Naive thymus-derived CD4-positive, alpha-beta T cell (primary cell): ENCODE measurements around the gene NEK10. TPM values are rescaled to one million over a fixed set of nuclear protein-coding genes. Genes with fewer than 3 reads are reported as not detected.

Experiments used
- ATAC-seq: fragments of 150-1000 bp; cut with Tn5 transposase; 2 replicates; pipeline ENCODE4 v1.10.0; 2021; ENCODE audit warnings: mild to moderate bottlenecking, moderate library complexity
- CTCF ChIA-PET: fragments of 350-600 bp; sonication (Branson Sonifier 250); formaldehyde crosslinking; loops from one replicate; lab custom pipeline; 2021; ENCODE audit warnings: antibody characterized with exemption; lab: Charles Lee
- POLR2A ChIA-PET: fragments of 350-600 bp; sonication (Branson Sonifier 250); formaldehyde crosslinking; loops from one replicate; lab custom pipeline; 2021; ENCODE audit warnings: antibody characterized with exemption, inconsistent platforms; lab: Charles Lee
- DNase-seq, 9 donors: peaks; one replicate each; pipeline versions ENCODE4 v3.0.0 to v3.0.0-alpha.2; 2020 to 2022; ENCODE audit warnings: mixed read lengths in 1 of 9
- H3K27ac ChIP-seq: one replicate; pipeline ENCODE4 v1.7.0; 2013; ENCODE audit warnings: mild to moderate bottlenecking, low read depth, low read length, moderate library complexity
- H3K27me3 ChIP-seq, 2 donors: one replicate each; pipeline ENCODE4 v1.7.0; 2013; ENCODE audit warnings: low read length in 2 of 2, mild to moderate bottlenecking in 2 of 2, moderate library complexity in 2 of 2; ENCODE audit not compliant: control insufficient read depth in 2 of 2, insufficient read depth in 2 of 2
- H3K36me3 ChIP-seq, 3 experiments: 1 replicate in 2 of 3; 2 replicates in 1 of 3; pipeline ENCODE4 v1.7.0; 2013; ENCODE audit warnings: low read length in 3 of 3, mild to moderate bottlenecking in 3 of 3, moderate library complexity in 1 of 3; ENCODE audit not compliant: insufficient read depth in 3 of 3, control insufficient read depth in 2 of 3
- H3K4me1 ChIP-seq, 2 donors: one replicate each; pipeline ENCODE4 v1.7.0; 2013; ENCODE audit warnings: low read length in 2 of 2, mild to moderate bottlenecking in 2 of 2, moderate library complexity in 1 of 2; ENCODE audit not compliant: control insufficient read depth in 2 of 2, insufficient read depth in 2 of 2
- H3K4me3 ChIP-seq: 2 replicates; pipeline ENCODE4 v1.7.0; 2013; ENCODE audit warnings: mild to moderate bottlenecking, low read length
- H3K9me3 ChIP-seq, 3 experiments: 1 replicate in 2 of 3; 2 replicates in 1 of 3; pipeline ENCODE4 v1.7.0; 2013; ENCODE audit warnings: low read length in 3 of 3; ENCODE audit not compliant: control insufficient read depth in 2 of 3
- H3K27ac Mint-ChIP-seq, 9 donors: one replicate each; pipeline ENCODE4 v1.8.0; 2020 to 2022; ENCODE audit warnings: mixed read lengths in 9 of 9, mild to moderate bottlenecking in 8 of 9, moderate library complexity in 5 of 9, inconsistent platforms in 2 of 9
- H3K27me3 Mint-ChIP-seq, 5 donors: one replicate each; pipeline ENCODE4 v1.8.0; 2021 to 2022; ENCODE audit warnings: mixed read lengths in 5 of 5, mild to moderate bottlenecking in 1 of 5
- H3K36me3 Mint-ChIP-seq, 5 donors: one replicate each; pipeline ENCODE4 v1.8.0; 2020 to 2022; ENCODE audit warnings: mixed read lengths in 5 of 5, mild to moderate bottlenecking in 3 of 5, inconsistent platforms in 1 of 5
- H3K4me1 Mint-ChIP-seq, 7 donors: one replicate each; pipeline ENCODE4 v1.8.0; 2020 to 2022; ENCODE audit warnings: mixed read lengths in 7 of 7, mild to moderate bottlenecking in 3 of 7, inconsistent platforms in 1 of 7
- H3K4me3 Mint-ChIP-seq, 10 donors: one replicate each; pipeline ENCODE4 v1.8.0; 2020 to 2022; ENCODE audit warnings: mild to moderate bottlenecking in 10 of 10, mixed read lengths in 10 of 10, moderate library complexity in 6 of 10, inconsistent platforms in 2 of 10
- H3K9me3 Mint-ChIP-seq, 11 donors: one replicate each; pipeline ENCODE4 v1.8.0; 2020 to 2022; ENCODE audit warnings: mixed read lengths in 11 of 11, mild to moderate bottlenecking in 4 of 11, inconsistent platforms in 1 of 11, moderate library complexity in 1 of 11
- intact Hi-C, 2 donors: fragments of 100-400 bp; cut with micrococcal nuclease; formaldehyde crosslinking; loops; one replicate each; pipeline ENCODE4 v1.15.1; 2023
- polyA plus RNA-seq, 2 donors: library from polyadenylated mRNA; unstranded; fragments of 300-500 nt; fragmentation: Illumina TruSeq; gene quantifications; one replicate each; pipeline ENCODE4 v1.2.3, GENCODE V29; 2021
- total RNA-seq, 6 experiments: library from RNA in 5 of 6; stranded (reverse) in 5 of 6; gene quantifications; 1 replicate in 5 of 6; 2 replicates in 1 of 6; pipeline ENCODE4 v1.2.3 and lab custom pipeline; 2021 to 2026

The NEK10 gene
- total and polyA plus RNA-seq, 7 experiments from 2014 or later: 0.64 to 2.0 (median 0.95) TPM; not detected in 2

DNA sequence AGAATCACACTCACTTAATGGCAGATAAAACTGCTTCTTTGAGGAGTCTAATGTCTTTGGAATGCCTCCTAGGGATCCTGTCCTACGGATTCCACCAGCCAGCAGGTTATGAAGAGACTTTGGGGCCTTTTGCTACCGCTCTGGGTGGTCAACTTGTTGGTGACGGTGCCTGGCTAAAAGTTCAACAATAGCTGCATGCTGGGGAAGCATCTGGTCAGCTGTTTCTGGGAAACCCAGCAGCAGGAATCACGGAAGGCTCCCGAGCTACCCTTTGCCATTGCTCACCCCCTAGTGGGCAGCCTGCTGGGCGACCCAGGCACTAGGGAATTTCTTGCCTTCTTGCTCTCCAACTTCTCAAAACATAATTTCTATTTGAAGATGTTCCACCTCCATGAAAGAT lies 263.3 kb downstream of the NEK10 start:
- H3K36me3 ChIP-seq: no peaks in the 10 kb centered on the region
- no peaks in the 10 kb centered on the region for H3K9me3 Mint-ChIP-seq
- peaks cover 0 to 2% (median 0%) of the 10 kb centered on the region in 7 donors for H3K4me1 Mint-ChIP-seq
- no peak overlapping the region for H3K27ac Mint-ChIP-seq
- peaks cover 0 to 17% (median 3%) of the 10 kb centered on the region in 5 donors for H3K27me3 Mint-ChIP-seq
- no peaks in the 10 kb centered on the region for H3K27me3 ChIP-seq
- H3K4me3 ChIP-seq: no peak overlapping the region
- DNase-seq (no peak), ATAC-seq (no peak)
- no peaks in the 10 kb centered on the region for H3K4me1 ChIP-seq
- ChIA-PET CTCF (no interaction called here), POLR2A (no interaction called here)
- no peak overlapping the region for H3K27ac ChIP-seq
- no peak overlapping the region for H3K4me3 Mint-ChIP-seq
- no peaks in the 10 kb centered on the region for H3K9me3 ChIP-seq
- intact Hi-C loops: no loop called here
- no peaks in the 10 kb centered on the region for H3K36me3 Mint-ChIP-seq

DNA sequence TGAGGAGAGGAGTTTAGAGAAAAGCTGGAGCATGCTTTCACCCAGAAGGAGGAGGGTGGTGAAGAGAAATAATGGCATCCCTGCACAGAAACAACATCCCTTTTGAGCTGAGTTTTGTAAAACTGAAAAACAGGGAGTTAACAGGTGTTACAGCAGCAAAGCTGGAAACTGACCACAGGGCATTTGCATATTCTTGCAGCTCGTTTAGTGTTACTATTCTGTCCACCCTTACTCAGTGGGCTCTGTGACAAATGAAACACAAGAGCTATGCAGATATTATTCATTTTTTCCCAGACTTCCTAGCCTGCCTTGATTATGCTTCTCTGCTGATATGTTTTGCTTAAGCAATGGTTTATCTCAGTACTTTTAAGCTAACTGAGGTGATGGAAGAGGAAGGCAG lies 272.0 kb downstream of the NEK10 start:
- Mint-ChIP-seq H3K9me3 (peaks cover 0 to 5% (median 0%) of the 10 kb centered on the region in 11 donors), H3K4me1 (no peaks in the 10 kb centered on the region), H3K27ac (no peak overlapping the region), H3K36me3 (no peaks in the 10 kb centered on the region), H3K4me3 (no peak overlapping the region), H3K27me3 (peaks cover 0 to 14% (median 6%) of the 10 kb centered on the region in 5 donors)
- Histone ChIP-seq H3K9me3 (no peaks in the 10 kb centered on the region), H3K27me3 (no peaks in the 10 kb centered on the region), H3K36me3 (no peaks in the 10 kb centered on the region), H3K4me3 (no peak overlapping the region), H3K27ac (no peak overlapping the region), H3K4me1 (no peaks in the 10 kb centered on the region)
- CTCF ChIA-PET: no interaction called here
- POLR2A ChIA-PET: no interaction called here
- ATAC-seq: no peak
- DNase-seq: no peak
- intact Hi-C loops: no loop called here

DNA sequence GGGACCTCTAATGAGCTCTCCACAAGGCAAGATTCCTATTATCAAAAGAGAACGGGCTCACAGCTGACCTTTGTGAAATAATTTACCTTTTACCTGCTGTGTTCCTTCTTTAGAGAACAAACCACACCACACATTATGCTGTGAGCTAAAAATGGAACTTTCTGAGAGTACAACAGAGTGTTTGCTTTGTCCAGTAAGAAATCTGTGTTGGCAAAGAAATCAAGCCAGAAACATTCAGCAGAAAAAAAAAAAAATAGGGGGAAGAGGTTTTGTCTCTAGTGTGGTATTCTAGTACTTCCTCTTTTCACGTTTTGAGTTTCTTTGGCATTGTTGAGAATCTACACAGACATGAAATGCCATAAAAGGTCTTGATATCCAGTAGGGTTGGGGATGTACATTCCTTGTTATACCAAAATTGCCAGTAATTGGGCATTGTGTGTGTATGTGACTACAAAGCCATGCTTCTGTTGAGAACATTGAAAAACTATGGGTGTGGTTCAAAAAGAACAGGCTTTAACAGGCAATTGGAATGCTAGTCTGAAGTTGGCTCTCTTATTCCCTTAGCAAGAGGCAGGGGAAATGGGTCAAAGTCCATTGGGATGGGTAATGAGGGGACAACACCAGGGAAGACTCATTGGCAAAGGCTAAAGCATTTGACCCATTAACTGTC lies 273.5 kb downstream of the NEK10 start:
- no peaks in the 10 kb centered on the region for H3K27me3 ChIP-seq
- ATAC-seq (no peak), DNase-seq (no peak)
- H3K36me3 ChIP-seq: no peaks in the 10 kb centered on the region
- intact Hi-C loops: no loop called here
- H3K27ac Mint-ChIP-seq: no peak overlapping the region
- H3K27me3 Mint-ChIP-seq: peaks cover 0 to 16% (median 6%) of the 10 kb centered on the region in 5 donors
- H3K27ac ChIP-seq: no peak overlapping the region
- H3K4me1 Mint-ChIP-seq: no peaks in the 10 kb centered on the region
- ChIA-PET POLR2A (no interaction called here), CTCF (no interaction called here)
- H3K9me3 ChIP-seq: no peaks in the 10 kb centered on the region
- H3K36me3 Mint-ChIP-seq: no peaks in the 10 kb centered on the region
- H3K4me3 Mint-ChIP-seq: no peak overlapping the region
- H3K4me1 ChIP-seq: no peaks in the 10 kb centered on the region
- peaks cover 0 to 7% (median 0%) of the 10 kb centered on the region in 11 donors for H3K9me3 Mint-ChIP-seq
- H3K4me3 ChIP-seq: no peak overlapping the region

DNA sequence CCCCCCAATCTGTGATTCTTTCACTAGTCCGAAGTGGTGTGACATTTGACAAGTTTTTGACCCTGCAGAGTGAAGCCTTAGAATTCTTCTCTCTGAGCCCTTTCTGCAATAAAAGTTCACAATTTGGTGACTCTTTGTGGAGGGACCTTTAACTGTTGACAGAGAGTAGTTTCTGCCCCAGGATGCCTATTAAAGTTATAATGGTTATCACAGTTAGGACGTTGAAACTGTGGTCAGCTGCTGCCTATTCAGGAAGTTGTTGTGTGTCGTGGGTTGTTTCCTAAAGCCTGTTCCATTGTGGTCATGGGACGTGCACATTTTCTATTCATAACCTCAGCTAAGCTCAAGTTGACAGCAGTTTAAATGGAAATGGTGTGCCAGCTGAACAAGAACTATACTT lies 274.5 kb downstream of the NEK10 start:
- Histone ChIP-seq H3K27ac (no peak overlapping the region), H3K27me3 (no peaks in the 10 kb centered on the region), H3K4me1 (no peaks in the 10 kb centered on the region), H3K9me3 (no peaks in the 10 kb centered on the region), H3K4me3 (no peak overlapping the region), H3K36me3 (no peaks in the 10 kb centered on the region)
- H3K27ac Mint-ChIP-seq: no peak overlapping the region
- no peaks in the 10 kb centered on the region for H3K36me3 Mint-ChIP-seq
- DNase-seq (no peak), ATAC-seq (no peak)
- ChIA-PET POLR2A (no interaction called here), CTCF (no interaction called here)
- intact Hi-C loops: no loop called here
- peaks cover 0 to 10% (median 6%) of the 10 kb centered on the region in 5 donors for H3K27me3 Mint-ChIP-seq
- H3K4me3 Mint-ChIP-seq: no peak overlapping the region
- peaks cover 0 to 7% (median 0%) of the 10 kb centered on the region in 11 donors for H3K9me3 Mint-ChIP-seq
- H3K4me1 Mint-ChIP-seq: no peaks in the 10 kb centered on the region

DNA sequence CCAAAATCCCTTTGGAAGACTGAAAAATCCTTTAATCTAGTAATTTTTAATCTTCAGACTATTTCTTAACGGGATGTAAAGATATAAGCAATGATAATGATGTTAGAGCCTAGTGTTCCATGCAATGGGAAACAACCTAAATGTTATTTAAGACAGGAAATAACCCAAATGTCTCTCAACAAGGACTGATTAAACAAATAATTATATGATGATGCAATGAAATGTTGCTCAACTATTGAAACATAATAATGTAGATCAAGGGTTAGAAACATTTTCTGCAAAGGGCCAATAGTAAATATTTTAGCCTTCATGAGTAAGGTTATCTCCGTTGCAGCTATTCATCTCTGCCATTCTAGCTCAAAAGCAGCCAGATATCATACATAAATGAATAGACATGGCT lies 275.4 kb downstream of the NEK10 start:
- DNase-seq (no peak), ATAC-seq (no peak)
- H3K27ac ChIP-seq: no peak overlapping the region
- no peaks in the 10 kb centered on the region for H3K4me1 ChIP-seq
- POLR2A ChIA-PET: no interaction called here
- H3K36me3 Mint-ChIP-seq: no peaks in the 10 kb centered on the region
- CTCF ChIA-PET: no interaction called here
- H3K4me3 Mint-ChIP-seq: no peak overlapping the region
- no peaks in the 10 kb centered on the region for H3K4me1 Mint-ChIP-seq
- H3K9me3 ChIP-seq: no peaks in the 10 kb centered on the region
- no peaks in the 10 kb centered on the region for H3K27me3 ChIP-seq
- H3K9me3 Mint-ChIP-seq: peaks cover 0 to 7% (median 0%) of the 10 kb centered on the region in 11 donors
- intact Hi-C loops: no loop called here
- no peaks in the 10 kb centered on the region for H3K36me3 ChIP-seq
- H3K27ac Mint-ChIP-seq: no peak overlapping the region
- H3K27me3 Mint-ChIP-seq: peaks cover 0 to 10% (median 6%) of the 10 kb centered on the region in 5 donors
- H3K4me3 ChIP-seq: no peak overlapping the region

DNA sequence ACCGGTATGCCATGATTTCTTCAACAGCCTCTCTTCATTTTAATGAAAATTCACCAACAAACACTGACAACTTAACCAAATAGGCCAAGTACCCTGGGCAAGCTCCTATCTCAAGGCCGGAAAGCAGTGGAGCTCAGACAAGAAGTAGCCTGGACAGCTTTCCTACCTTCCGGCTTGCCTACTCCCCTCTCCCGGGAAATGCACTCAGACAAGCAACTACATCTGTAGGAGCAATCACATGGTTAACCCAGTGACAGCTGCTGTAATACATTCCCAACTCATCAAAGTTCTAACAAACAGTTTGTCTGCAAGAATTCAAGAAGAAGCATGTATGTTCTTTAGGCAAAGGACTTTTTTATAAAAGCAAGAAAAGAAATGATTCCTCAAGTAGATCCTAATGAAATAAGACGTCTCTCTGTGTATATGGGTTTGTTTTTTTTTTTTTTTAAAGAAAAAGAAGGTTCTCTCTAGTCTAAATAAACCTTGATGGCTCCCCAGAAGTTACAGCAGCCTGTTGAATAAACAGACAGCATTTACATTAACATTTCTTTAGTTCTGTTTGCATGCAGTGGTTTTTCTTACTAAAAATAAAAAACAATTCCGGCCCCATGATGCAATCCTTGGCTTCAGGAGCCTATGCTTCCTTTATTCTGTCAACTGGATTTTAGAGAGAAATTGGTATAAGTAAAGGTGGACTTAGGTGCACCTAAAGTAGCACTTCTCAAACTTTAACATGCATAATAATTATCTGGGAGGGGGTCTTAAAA lies 278.7 kb downstream of the NEK10 start:
- intact Hi-C loops: no loop called here
- Histone ChIP-seq H3K4me1 (no peaks in the 10 kb centered on the region), H3K9me3 (no peaks in the 10 kb centered on the region), H3K27me3 (no peaks in the 10 kb centered on the region), H3K4me3 (no peak overlapping the region), H3K27ac (no peak overlapping the region), H3K36me3 (no peaks in the 10 kb centered on the region)
- Mint-ChIP-seq H3K4me1 (no peaks in the 10 kb centered on the region), H3K4me3 (no peak overlapping the region), H3K36me3 (no peaks in the 10 kb centered on the region), H3K9me3 (peaks cover 0 to 7% (median 0%) of the 10 kb centered on the region in 11 donors), H3K27me3 (peaks cover 0 to 9% (median 6%) of the 10 kb centered on the region in 5 donors), H3K27ac (no peak overlapping the region)
- ATAC-seq: no peak
- POLR2A ChIA-PET: no interaction called here
- DNase-seq: no peak
- CTCF ChIA-PET: no interaction called here
